GM21528 (cell line): ENCODE measurements around the gene UBL3.

Source experiments
- ATAC-seq: cut with Tn5 transposase; IDR thresholded peaks from one replicate; pipeline ENCODE4 v1.9.1; 2021; ENCODE audit warnings: mild to moderate bottlenecking, moderate library complexity; ENCODE audit not compliant: unreplicated experiment, low FRiP score

UBL3 gene

GRCh38 chr13:29761815-29762214 is 88.6 kb downstream of the UBL3 start:
- ATAC-seq: no peak

GRCh38 chr13:29761160-29761559 is 89.3 kb downstream of the UBL3 start:
- no peak for ATAC-seq

GRCh38 chr13:29760544-29760943 is 89.9 kb downstream of the UBL3 start:
- no peak for ATAC-seq

- peak; percentile 90 for ATAC-seq
These were observed 91.8 kb downstream of the UBL3 start for GRCh38 chr13:29758531-29759114.

- ATAC-seq: no peak
These were observed 93.9 kb downstream of the UBL3 start for GRCh38 chr13:29756506-29756905.

- no peak for ATAC-seq
These were observed 96.0 kb downstream of the UBL3 start for GRCh38 chr13:29754473-29754806.

- no peak for ATAC-seq
These were observed 96.6 kb downstream of the UBL3 start for GRCh38 chr13:29753618-29754472.

- no peak for ATAC-seq
These were observed 98.2 kb downstream of the UBL3 start for GRCh38 chr13:29752175-29752574.

- no peak for ATAC-seq
These were observed 100.3 kb downstream of the UBL3 start for GRCh38 chr13:29750183-29750530.

GRCh38 chr13:29749401-29750182 is 100.8 kb downstream of the UBL3 start:
- ATAC-seq: no peak

GRCh38 chr13:29748097-29748496 is 102.3 kb downstream of the UBL3 start:
- no peak for ATAC-seq

GRCh38 chr13:29746148-29746677 is 104.2 kb downstream of the UBL3 start:
- ATAC-seq: no peak

GRCh38 chr13:29745704-29746103 is 104.7 kb downstream of the UBL3 start:
- no peak for ATAC-seq

- no peak for ATAC-seq
These were observed 107.1 kb downstream of the UBL3 start for GRCh38 chr13:29743201-29743786.

GRCh38 chr13:29740961-29741360 is 109.5 kb downstream of the UBL3 start:
- no peak for ATAC-seq

- ATAC-seq: no peak
These were observed 113.4 kb downstream of the UBL3 start for GRCh38 chr13:29737061-29737460.

- no peak for ATAC-seq
These were observed 117.2 kb downstream of the UBL3 start for GRCh38 chr13:29733147-29733611.

- no peak for ATAC-seq
These were observed 120.2 kb downstream of the UBL3 start for GRCh38 chr13:29730253-29730652.

GRCh38 chr13:29722415-29722814 is 128.0 kb downstream of the UBL3 start:
- no peak for ATAC-seq

- ATAC-seq: no peak
These were observed 128.7 kb downstream of the UBL3 start for GRCh38 chr13:29721766-29722165.

- no peak for ATAC-seq
These were observed 131.7 kb downstream of the UBL3 start for GRCh38 chr13:29718694-29719093.
